CD4-positive, alpha-beta T cell treated with Interleukin-1 beta for 1 hour (primary cell): ENCODE data around the gene ADK.
"Not testable (repeated sequence)": the region's sequence is repeated elsewhere in the genome, so short reads cannot be mapped to it uniquely, and the experiment has no call there.

Experiments used
- DNase-seq, 2 donors: peaks; one replicate each; pipeline ENCODE4 v3.0.0-alpha.2; 2020 to 2022

Gene ADK

DNA sequence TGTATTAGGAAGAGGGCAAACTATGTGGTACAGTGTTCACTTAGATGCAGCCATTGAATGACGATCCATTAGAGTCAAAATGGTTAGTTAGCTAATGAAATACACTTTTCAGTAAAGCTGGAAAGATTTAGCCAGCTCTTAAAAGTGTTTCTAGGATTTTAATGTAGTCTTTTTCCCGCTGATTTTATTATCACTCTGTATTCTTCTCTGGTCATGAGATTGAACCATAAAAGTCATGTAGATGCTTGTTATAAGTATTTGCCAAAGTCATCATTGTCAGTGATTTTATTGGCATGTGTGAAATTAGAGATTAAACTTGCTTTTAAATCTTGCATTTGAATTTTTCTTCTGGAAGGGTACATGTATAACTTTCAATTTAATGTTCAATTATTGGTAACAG lies 93.8 kb downstream of the ADK start:
- no peak for DNase-seq

- DNase-seq: no peak
Observed at GRCh38 chr10:74246495-74246894, 95.5 kb downstream of the ADK start.

DNA sequence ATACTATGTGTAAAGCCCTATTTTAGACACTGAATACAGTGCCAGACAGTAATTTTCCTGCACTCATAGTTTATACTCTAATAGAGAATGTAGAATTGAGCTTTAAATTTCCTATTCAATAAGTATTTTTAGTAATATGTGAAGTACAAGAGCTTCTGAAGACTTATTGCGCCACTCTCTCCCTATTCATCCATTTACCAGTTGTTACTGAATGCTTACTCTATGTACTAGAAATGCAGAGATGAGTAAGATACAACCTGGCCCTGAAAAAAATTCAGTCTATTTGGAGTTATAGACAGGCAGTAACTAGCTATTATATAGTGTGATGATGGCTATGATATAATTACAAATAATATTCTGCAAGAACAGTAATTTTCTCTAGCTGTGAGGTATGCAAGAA lies 98.8 kb downstream of the ADK start:
- DNase-seq: no peak

GRCh38 chr10:74255214-74255613 lies 104.2 kb downstream of the ADK start:
- DNase-seq: no peak

DNA sequence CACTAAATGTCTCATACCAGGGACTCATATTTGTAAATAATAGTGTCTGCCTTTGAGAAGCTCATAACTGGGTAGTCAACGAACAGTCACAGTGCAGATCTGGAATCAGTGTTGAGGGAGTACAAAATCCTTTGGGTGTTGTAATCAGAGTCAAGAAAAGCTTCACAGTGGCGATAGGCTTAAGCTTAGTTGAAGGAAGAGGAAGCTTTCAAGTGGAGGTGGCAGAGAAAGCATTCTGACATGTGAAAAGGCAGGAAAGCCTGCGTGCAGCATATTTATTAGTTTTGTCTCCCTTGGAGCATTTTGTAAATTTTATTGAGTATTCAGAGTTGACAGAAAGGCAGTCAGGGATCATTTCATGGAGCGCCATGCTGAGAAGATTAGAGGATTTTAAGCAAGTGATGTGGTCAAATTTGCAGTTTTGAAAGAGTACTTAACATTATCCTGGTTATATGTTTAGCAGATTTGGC lies 104.9 kb downstream of the ADK start:
- DNase-seq: no peak

- DNase-seq: no peak
Observed at GRCh38 chr10:74262856-74263255, 111.8 kb downstream of the ADK start.

- no peak for DNase-seq
Observed at GRCh38 chr10:74263996-74264395, 113.0 kb downstream of the ADK start.

DNA sequence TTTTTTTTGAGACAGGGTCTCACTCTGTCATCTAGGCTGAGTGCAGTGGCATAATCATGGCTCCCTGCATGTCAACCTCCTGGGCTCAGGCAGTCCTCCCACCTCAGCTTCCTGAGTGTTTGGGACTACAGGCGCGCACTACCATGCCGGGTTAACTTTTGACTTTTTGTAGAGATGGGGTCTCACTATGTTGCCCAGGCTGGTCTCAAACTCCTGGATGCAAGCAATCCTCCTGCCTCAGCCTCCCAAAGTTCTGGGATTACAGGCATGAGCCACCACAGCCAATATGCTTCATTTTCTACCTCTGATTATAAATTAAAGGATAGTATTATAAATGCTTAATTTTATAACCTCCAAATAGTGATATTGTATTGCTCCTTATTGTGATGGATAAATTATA lies 121.3 kb downstream of the ADK start:
- DNase-seq: no peak

GRCh38 chr10:74275755-74276290 lies 124.8 kb downstream of the ADK start:
- no peak for DNase-seq

DNA sequence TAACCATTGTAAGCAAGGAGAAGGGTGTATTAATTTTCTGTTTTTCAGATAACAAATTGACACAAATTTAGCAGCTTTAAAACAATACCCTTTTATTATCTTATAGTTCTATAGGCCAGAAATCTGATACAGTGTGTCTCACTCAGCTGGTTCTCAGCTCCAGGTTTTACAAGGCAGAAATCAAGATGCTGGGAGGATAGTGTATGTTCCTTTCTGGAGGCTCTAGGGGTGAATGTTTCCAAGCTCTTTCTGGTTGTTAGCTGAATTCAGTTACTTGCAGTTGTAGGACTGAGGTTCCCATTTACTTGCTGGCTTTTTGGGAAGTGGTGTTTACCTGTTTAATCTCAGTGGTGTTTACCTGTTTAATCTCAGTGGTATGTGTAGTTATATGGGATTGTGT lies 125.4 kb downstream of the ADK start:
- DNase-seq: no peak

DNA sequence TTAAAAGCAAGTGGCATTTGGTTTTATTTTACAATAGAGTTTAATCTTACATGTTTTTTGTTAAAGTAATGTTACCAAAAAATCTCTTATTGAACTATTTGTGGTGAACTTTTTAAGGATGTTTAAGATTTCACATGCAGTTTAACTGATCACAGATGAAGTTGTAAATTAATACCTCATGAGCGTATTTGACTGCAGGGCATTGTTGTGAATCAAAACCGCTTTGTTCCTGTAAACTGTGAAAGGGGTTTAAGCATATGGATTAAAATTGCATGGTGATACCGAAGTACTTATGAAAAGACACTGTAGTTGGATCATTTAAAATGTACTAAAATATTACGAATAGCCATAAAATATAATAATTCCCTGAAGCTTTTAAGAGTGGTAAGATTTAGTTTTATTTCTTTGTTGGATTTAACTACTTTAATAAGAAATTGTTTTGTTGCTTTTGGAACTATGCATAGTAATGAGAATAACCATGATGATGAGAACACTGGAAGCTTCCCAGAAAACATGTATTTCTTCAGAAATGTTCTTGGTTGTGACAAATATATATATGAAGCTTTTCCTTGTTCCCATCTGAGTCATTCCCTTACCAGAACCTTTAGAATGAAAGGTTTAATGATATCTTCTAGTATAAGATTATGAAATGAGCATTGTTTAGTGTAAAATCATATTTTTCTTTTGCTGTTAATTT lies 131.3 kb downstream of the ADK start:
- no peak for DNase-seq

- no peak for DNase-seq
Observed at GRCh38 chr10:74282848-74283210, 131.8 kb downstream of the ADK start.

- no peak for DNase-seq
Observed at GRCh38 chr10:74289188-74289587, 138.2 kb downstream of the ADK start.

DNA sequence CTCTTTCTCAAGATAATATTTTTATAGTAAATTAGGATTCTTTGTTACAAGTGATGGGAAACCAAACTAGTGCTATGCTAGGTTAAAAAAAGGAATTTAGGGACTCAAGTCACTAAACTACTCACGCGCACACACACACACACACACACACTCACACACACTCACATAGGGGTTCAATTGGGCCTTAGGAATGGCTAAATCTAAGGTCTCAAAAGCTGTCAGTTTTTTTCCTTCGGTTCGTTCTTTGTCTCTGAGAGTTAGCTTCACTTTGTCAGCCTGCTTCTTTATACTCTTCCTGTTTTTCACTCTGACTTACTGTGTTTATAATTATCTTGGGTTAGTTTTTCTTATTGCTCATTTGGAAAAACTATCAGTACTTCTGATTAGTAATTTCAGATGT lies 138.9 kb downstream of the ADK start:
- no peak for DNase-seq

DNA sequence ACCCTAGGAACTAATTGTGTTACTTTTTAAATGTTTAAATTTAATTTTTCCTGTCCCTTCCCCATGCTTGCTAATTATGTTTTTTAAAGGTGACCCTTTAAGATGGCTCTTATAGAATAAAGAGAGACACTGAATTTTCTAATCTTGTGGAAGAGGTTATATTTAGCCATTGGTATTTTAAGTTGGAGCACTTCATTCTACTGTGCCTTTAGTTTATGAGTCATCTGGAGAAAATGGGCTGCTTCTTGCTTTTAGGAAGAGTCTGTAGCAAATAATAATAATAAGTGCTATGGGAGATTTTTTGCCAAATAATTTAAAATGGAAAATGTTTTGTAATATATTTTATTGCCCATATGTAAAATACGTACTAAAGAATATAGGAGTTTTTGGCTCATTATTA lies 139.7 kb downstream of the ADK start:
- DNase-seq: no peak

- DNase-seq: no peak
Observed at GRCh38 chr10:74292871-74293427, 141.9 kb downstream of the ADK start.

DNA sequence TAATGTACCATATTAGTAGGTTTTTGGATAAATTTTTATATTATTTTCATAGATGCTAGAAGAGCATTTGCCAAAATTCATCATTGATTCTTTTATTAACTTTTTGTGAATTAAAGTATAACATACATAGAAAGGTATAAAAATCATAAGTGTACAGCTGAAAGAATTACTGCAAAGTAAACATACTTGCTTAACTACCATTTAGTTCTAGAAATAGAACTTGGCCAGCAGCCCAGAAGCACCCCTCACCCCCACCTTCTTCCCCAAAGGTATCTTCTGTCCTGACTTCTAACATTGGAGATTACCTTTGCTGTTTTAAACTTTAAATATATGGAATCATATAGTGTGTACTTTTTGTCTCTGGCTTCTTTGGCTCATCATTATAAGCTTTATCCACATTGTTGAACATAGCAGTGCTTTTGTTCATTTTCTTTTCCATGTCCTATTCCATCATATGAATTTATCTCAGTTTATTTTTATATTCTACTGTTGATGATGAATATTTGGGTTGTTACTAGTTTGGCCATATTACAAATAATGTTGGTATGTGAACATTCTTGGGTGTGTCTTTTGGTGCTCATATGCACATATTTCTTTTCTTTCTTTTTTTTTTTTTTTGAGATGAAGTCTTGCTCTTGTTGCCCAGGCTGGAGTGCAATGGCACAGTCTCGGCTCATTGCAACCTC lies 142.8 kb downstream of the ADK start:
- DNase-seq: no peak

DNA sequence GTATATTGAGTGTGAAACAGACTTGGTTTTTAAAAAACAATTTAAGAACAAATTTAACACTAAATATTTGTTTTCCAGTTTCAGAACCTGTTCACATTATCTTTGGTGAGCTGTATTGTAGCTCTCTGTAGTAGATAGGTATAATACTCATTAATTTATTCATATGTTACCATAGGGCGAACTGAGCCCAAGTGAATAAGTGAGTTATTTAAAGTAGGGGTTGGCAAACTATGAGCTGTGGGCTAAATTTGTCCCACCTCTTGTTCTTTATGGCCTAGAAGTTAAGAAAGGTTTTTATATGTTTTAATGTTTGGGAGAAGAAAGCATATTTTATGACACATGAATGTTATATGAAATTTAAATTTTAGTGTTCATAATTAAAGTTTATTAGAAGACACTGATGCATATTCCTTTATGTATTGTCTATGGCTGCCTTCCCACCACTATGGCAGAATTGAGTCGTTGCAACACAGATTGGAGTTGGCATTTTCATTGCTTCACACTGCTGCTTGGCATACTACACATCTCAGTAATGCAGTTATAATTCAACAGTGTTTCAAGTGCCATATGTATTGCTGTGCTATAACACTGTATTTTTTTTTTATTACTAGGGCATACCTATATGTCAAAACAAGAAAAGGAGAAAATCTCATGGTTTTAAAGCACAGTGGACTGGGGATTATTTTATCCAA lies 146.5 kb downstream of the ADK start:
- DNase-seq: no peak

DNA sequence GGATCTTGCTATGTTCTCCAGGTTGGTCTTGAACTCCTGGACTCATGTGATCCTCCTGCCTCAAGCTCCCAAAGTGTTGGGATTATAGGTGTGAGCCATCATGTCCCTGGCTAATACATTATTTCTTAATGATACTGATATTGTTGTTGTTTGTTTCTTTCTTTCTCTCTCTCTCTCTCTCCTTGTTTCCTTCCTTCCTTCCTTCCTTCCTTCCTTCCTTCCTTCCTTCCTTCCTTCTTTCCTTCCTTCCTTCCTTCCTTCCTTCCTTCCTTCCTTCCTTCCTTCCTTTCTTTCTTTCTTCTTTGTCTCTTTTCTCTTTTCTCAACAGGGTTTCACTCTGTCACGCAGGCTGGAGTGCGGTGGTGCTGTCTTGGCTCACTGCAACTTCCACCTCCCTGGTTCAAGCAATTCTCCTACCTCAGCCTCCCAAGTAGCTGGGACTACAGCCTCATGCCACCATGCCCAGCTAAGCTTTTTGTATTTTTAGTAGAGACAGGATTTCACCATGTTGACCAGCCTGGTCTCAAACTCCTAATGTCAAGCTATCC lies 149.1 kb downstream of the ADK start:
- not testable (repeated sequence) for DNase-seq

DNA sequence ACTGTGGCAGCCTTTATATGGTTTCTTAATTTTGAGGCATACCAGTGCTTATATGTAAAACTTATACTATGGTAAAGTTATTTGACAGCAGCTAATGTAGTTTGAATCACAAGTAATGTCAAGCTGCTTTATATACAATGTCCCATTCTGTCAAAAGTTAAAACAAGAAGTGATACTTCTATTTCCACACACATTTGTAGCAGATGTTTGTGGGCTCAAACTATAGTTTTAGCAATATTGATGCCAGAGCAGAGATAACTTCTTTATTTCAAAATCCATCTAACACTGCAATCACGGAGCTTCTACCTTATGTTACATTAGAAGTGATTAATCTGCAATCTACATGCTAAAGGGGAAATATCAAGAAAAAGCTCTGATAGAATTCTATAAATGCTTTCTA lies 149.6 kb downstream of the ADK start:
- no peak for DNase-seq

DNA sequence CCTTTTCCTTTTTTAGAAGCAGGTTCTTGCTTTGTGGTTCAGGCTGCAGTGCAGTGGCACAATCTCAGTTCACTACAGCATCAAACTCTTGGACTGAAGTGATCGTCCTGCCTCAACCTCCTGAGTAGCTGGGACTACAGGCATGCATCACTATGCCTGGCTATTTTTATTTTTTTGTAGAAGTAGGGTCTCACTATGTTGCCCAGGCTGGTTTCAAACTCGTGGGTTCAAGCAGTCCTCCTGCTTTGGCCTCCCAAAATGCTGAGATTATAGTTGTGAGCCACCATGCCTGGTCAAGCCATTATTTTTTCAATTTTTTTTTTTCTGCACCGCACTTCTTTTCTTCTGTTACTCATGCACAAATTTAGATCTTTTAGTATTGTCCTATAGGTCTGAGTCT lies 154.7 kb downstream of the ADK start:
- DNase-seq: no peak

DNA sequence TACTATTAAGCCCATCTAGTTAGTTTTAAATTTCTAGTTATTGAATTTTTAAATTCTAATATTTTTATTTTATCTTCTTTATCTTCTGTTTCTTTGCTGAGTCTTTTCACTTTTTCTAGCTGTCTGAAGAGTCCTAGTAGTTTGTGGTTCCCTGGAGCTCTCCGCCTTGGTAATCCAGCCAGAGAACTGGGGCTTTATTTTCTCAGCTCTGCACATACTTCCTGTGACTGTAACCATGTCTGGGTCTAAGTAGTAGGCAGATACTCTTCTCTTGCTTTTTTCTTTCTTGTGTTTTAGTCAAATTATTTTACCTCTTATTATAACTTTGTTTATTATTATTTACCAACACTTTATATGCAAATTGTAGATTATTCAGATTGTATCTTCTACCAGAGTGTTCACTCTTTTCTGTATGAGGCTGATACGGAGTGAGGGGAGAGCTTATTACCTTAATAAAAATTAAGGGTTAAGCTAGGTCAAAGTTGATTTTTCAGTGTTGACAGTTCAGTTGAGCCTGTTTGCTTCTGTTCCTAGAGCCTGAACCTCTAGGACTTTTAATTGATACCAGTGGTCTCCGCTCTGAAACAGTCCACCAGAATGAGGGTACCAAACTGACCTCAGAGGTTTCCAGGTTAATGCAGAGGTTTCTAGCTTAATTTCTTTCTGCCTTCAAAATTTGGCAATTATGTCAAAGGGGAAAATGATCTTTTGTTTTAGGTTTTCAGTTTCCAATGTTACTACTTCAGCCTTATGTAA lies 155.4 kb downstream of the ADK start:
- DNase-seq: no peak
